GM12878 (cell line): ENCODE data around the gene NDC1. TPM values are rescaled to one million over a fixed set of nuclear protein-coding genes. Genes with fewer than 3 reads are reported as not detected.

Source experiments
- ATAC-seq: fragments of 200-7000 bp; cut with Tn5 transposase; 3 replicates; pipeline ENCODE4 v1.9.1; 2020; ENCODE audit warnings: mild to moderate bottlenecking, moderate library complexity
- BruUV-seq: library from RNA; stranded (reverse); fragments of 400-500 nt; replicated peaks from 2 replicates; lab custom pipeline; 2021; lab: Mats Ljungman, UMichigan
- CTCF ChIA-PET: fragments of 300-600 bp; sonication (Branson Sonifier 250); formaldehyde crosslinking; extraction: SDS; loops from one replicate; lab custom pipeline; 2021; ENCODE audit warnings: inconsistent platforms; lab: Yijun Ruan, JAX
- POLR2A ChIA-PET: fragments of 350-600 bp; formaldehyde crosslinking; extraction: SDS; loops from one replicate; lab custom pipeline; 2021; ENCODE audit warnings: inconsistent platforms; lab: Charles Lee
- RAD21 ChIA-PET: fragments of 300-600 bp; sonication (Branson Sonifier 250); formaldehyde crosslinking; loops from one replicate; lab custom pipeline; 2023; ENCODE audit warnings: antibody characterized with exemption; ENCODE audit not compliant: unreplicated experiment; lab: Charles Lee
- SMC1A ChIA-PET: fragments of 300-600 bp; sonication (Branson Sonifier 250); formaldehyde crosslinking; loops from one replicate; lab custom pipeline; 2023; ENCODE audit not compliant: unreplicated experiment, uncharacterized antibody; lab: Charles Lee
- DNase-seq: peaks from one replicate; pipeline ENCODE4 v3.0.0-alpha.2; 2011; ENCODE audit warnings: low read depth, low spot score
- FAIRE-seq: peaks from 3 replicates; lab custom pipeline; 2011; peaks lifted over from hg19 to GRCh38; lab: Jason Lieb, UNC
- H2AFZ ChIP-seq: 2 replicates; pipeline ENCODE4 v1.6.0; 2011; ENCODE audit warnings: low read depth, low read length, control low read depth; ENCODE audit not compliant: control insufficient read depth
- H3K27ac ChIP-seq: 2 replicates; pipeline ENCODE4 v1.5.1; 2011; ENCODE audit warnings: control low read depth; ENCODE audit not compliant: control insufficient read depth, insufficient read depth
- H3K27me3 ChIP-seq, 2 experiments: replicated peaks in 1 of 2; 2 replicates each; pipeline versions ENCODE4 v1.6.0 to v1.6.1; 2011; ENCODE audit warnings: low read length in 1 of 2; ENCODE audit not compliant: control insufficient read depth in 2 of 2, insufficient read depth in 2 of 2
- H3K36me3 ChIP-seq, 2 experiments: 2 replicates each; pipeline ENCODE4 v1.5.1; 2011; ENCODE audit warnings: low read length in 1 of 2; ENCODE audit not compliant: control insufficient read depth in 2 of 2, insufficient read depth in 2 of 2
- H3K4me1 ChIP-seq: 2 replicates; pipeline ENCODE4 v1.6.1; 2011; ENCODE audit warnings: mild to moderate bottlenecking, low read length, moderate library complexity, mixed read lengths; ENCODE audit not compliant: control insufficient read depth, insufficient read depth
- H3K4me2 ChIP-seq: 2 replicates; pipeline ENCODE4 v1.6.0; 2011; ENCODE audit warnings: control low read depth; ENCODE audit not compliant: control insufficient read depth, insufficient read depth
- H3K4me3 ChIP-seq: fragments of 200-600 bp; sonication (generic); 2 replicates; pipeline ENCODE4 v1.5.1; 2016
- H3K79me2 ChIP-seq: 2 replicates; pipeline ENCODE4 v1.6.0; 2011; ENCODE audit warnings: low read length; ENCODE audit not compliant: control insufficient read depth, insufficient read depth
- H3K9ac ChIP-seq: 2 replicates; pipeline ENCODE4 v1.8.0; 2011; ENCODE audit warnings: low read length, control low read depth, mixed read lengths; ENCODE audit not compliant: control insufficient read depth, insufficient read depth
- H3K9me3 ChIP-seq: replicated peaks from 3 replicates; pipeline ENCODE4 v1.5.1; 2011; ENCODE audit warnings: mild to moderate bottlenecking, low read length; ENCODE audit not compliant: control insufficient read depth, insufficient read depth
- H4K20me1 ChIP-seq: 2 replicates; pipeline ENCODE4 v1.6.0; 2011; ENCODE audit not compliant: control insufficient read depth, insufficient read depth
- ATF7 ChIP-seq: fragments of 450-650 bp; IDR thresholded peaks from 2 replicates; pipeline ENCODE4 v1.6.1; 2016; ENCODE audit warnings: low read depth, mild to moderate bottlenecking
- CBX3 ChIP-seq: fragments of 200-600 bp; sonication (generic); IDR thresholded peaks from 2 replicates; pipeline ENCODE4 v1.6.1; 2016; ENCODE audit warnings: low read depth, borderline replicate concordance
- CBX5 ChIP-seq: sonication (generic); IDR thresholded peaks from 2 replicates; pipeline ENCODE4 v1.6.1; 2016; ENCODE audit warnings: low read depth, moderate library complexity, mild to moderate bottlenecking, inconsistent platforms
- CEBPB ChIP-seq, 2 experiments: fragments of 150-350 bp in 1 of 2; IDR thresholded peaks; 2 replicates each; pipeline ENCODE4 v1.6.1; 2012 to 2014; ENCODE audit warnings: low read depth in 2 of 2, low read length in 2 of 2, borderline replicate concordance in 1 of 2, inconsistent platforms in 1 of 2
- FOXM1 ChIP-seq: IDR thresholded peaks from 2 replicates; pipeline ENCODE4 v1.6.1; 2012; ENCODE audit warnings: low read depth, mild to moderate bottlenecking, inconsistent platforms, low read length, moderate library complexity
- HDAC2 ChIP-seq: fragments of 200-600 bp; sonication (generic); IDR thresholded peaks from 2 replicates; pipeline ENCODE4 v1.6.1; 2017
- HDAC6 ChIP-seq: fragments of 200-600 bp; sonication (generic); IDR thresholded peaks from one replicate; pipeline ENCODE4 v1.8.0; 2017; ENCODE audit warnings: antibody characterized with exemption; ENCODE audit not compliant: unreplicated experiment
- IRF4 ChIP-seq: IDR thresholded peaks from 2 replicates; pipeline ENCODE4 v1.6.1; 2011; ENCODE audit warnings: low read depth, low read length
- WGBS: methylation state at CpG from one replicate; pipeline ENCODE4 v1.1.6; 2016; ENCODE audit warnings: low lambda C conversion rate; ENCODE audit not compliant: insufficient replicate concordance, insufficient coverage; ENCODE audit errors: missing lambda C conversion rate; 5-methylcytosine and 5-hydroxymethylcytosine counted together
- in situ Hi-C: fragments of 300-500 bp; cut with MboI; formaldehyde crosslinking; loops from 9 replicates; pipeline ENCODE4 v1.14.3; 2018; ENCODE audit warnings: mixed read lengths
- intact Hi-C: fragments of 100-400 bp; cut with micrococcal nuclease; formaldehyde crosslinking; loops from one replicate; pipeline ENCODE4 v1.14.2; 2022; ENCODE audit not compliant: unreplicated experiment
- polyA plus RNA-seq, 11 experiments: library from polyadenylated mRNA; depleted of rRNA in 4 of 11; unstranded in 6 of 11; stranded (reverse) in 5 of 11; fragments of >200 nt; fragmentation: Nextera tagmentation in 4 of 11; fragmentation: Illumina TruSeq in 1 of 11; extraction: Ambion mirVana in 4 of 11; extraction: Trizol in 1 of 11; gene quantifications; 1 replicate in 1 of 11; 2 replicates in 10 of 11; pipeline versions ENCODE4 v1.2.1 to v1.2.3, GENCODE V29; 2011 to 2016; ENCODE audit warnings: inconsistent platforms in 2 of 11, missing spikeins in 2 of 11, low read depth in 1 of 11
- total RNA-seq, 4 experiments: library from RNA; depleted of rRNA in 3 of 4; stranded (reverse); fragments of >200 nt in 3 of 4; fragmentation: Illumina TruSeq in 1 of 4; extraction: Trizol in 1 of 4; gene quantifications; 2 replicates each; pipeline versions ENCODE4 v1.2.1 to v1.2.3, GENCODE V29; 2013 to 2021

NDC1 gene
- total and polyA plus RNA-seq, 10 of the 15 experiments (the other 5 are each of a cell fraction or from before 2014, with no cell fraction given), result 20.2 to 77.6 (median 47.1) TPM

DNA sequence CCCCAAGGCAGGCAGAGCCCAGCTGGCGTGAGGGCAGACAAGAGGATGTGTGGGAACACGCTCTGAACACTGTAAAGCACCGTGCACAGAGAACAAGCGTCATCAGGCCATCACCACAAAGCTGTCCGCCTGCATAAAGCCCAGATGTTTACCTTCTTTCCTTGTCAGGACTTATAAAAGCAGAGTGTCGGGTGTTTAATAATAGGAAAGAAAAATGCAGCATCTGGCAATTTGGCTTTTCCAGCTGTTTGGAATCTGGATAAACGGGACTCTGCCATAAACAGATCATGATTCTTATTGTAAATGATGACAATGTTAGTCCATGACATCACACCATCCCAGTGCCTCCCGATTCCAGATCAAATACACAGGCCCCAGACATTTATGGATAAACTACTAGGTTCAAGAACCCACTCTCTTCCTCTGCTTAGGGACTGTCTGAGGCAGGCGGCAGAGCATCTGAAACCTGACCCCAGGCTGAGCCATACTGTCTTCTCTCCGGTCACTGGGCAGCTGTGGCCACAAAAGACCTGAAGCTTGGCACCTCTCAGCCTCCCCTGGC, 103.4 kb downstream of the NDC1 start:
- FAIRE-seq, result no peak
- H3K4me2 ChIP-seq, result no peak overlapping the region
- BruUV-seq, result no TSS peak
- H3K36me3 ChIP-seq, result no peaks in the 10 kb centered on the region
- TF ChIP-seq HDAC2 (no peak), CBX5 (no peak), CBX3 (no peak), HDAC6 (no peak), ATF7 (no peak), FOXM1 (no peak), IRF4 (no peak), CEBPB (IDR thresholded peaks at IDR 0.05; ENCODE audit: borderline replicate concordance in 1 of 2, low read depth in 2 of 2, low read length in 2 of 2) (no peak)
- ChIA-PET SMC1A (interaction anchor here (1.5 kb wide), 1 partner anchor 17 kb away, joined by 3 read pairs; no protein-coding TSS in a partner anchor), CTCF (interaction anchor here (0.6 kb wide), 1 partner anchor 113 kb away, joined by 3 read pairs; no protein-coding TSS in a partner anchor), POLR2A (interaction anchor here (0.5 kb wide), 1 partner anchor 44 kb away, joined by 3 read pairs; no protein-coding TSS in a partner anchor), RAD21 (no interaction called here)
- peaks cover 7 to 14% of the 10 kb centered on the region in 2 experiments for H3K27me3 ChIP-seq
- no peaks in the 10 kb centered on the region for H3K4me1 ChIP-seq
- no peaks in the 10 kb centered on the region; the same call in 1 of the 2 replicates for H4K20me1 ChIP-seq
- in situ Hi-C loops, result no loop called here
- no peak for ATAC-seq
- DNase-seq, result no peak
- 30% methylated on average over 10 of the region's 10 CpGs for WGBS
- intact Hi-C loops, result no loop called here
- H3K27ac ChIP-seq, result no peak overlapping the region
- H3K4me3 ChIP-seq, result no peak overlapping the region
- no peak overlapping the region for H2AFZ ChIP-seq
- H3K9ac ChIP-seq, result no peak overlapping the region
- H3K79me2 ChIP-seq, result no peaks in the 10 kb centered on the region
- no peaks in the 10 kb centered on the region for H3K9me3 ChIP-seq
